Kasumi-1 (cell line): ENCODE measurements around the gene FLYWCH2.

Experiments
- DNase-seq, 2 experiments: peaks; one replicate each; lab custom pipeline; 2025; lab: John Stamatoyannopoulos, UW

The FLYWCH2 gene, protein sequence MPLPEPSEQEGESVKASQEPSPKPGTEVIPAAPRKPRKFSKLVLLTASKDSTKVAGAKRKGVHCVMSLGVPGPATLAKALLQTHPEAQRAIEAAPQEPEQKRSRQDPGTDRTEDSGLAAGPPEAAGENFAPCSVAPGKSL

DNA sequence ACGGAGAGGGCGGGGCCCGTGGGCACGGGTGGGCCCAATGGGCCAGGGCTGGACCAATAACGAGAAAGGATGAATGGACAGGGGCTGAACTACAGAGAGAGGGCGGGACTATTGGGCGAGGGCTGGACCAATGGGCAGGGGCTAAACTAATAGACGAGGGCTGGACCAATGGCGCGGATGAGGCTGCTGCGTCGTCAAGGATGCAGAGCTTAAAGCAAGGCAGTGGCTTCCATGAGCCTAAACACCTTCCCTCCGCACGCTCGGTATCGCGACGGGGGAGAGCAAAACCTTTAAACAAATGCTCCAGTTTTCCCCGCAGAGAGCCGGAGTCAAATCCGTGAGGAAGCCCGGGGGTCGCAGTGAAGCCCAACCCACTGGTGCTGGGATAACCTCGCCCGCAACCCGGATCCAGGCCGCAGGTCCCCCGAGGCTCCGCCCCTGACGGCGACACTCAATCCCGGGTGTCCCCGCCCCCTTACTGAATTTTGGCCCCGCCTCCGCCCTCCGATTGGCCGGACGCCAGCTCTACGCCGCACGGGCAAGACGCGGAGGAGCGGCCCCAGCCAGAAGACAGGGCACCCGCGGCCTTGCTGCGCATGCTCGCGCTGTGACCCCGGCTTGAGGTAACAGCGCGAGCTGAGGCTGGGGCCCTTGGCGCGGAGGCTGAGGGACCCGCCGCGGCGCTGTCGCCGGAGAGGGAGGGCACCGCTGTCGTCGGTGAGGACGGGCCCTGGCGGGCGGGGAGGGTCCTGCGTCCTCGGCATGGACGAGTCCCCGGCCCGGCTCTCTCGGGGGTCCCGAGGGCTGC, at the start of gene FLYWCH2:
TSS of gene FLYWCH2 (plus strand) at position 566 of the 808 bp plus-strand sequence. CDS start 13,235 bp downstream, outside the sequence.
- DNase-seq: peak; percentile 84 to 88

DNA sequence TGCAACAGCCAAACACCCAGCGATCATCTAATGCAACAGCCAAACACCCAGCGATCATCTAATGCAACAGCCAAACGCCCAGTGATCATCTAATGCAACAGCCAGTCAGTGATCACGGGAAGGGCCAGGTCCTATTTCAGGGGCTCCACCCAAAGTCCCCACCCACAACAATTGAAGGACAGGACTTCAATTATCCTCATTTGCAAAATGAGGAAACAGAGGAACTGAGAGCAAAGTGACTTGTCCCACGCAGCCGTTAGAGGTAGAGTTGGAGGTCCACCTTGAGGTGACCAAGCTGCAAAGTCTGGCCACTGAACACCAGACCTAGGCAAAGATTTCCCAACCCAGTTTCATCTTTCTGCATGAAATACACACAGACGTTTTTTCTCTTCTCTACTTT, 49.2 kb upstream of the FLYWCH2 start:
- DNase-seq: no peak

DNA sequence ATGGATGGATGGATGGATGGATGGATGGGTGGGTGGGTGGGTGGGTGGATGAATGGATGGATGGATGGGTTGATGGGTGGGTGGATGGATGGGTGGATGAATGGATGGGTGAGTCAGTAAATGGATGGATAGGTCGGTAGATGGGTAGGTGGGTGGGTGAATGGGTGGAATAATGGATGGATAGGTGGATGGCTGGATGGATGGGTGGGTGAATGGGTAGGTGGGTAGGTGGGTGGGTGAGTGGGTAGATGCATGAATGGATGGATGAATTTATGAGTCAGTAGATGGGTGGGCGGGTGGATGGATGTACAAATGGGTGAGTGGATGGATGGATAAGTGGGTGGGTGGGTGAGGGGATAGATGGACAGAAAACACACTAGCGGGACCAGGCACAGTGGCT, 48.0 kb upstream of the FLYWCH2 start:
- DNase-seq: no peak

DNA sequence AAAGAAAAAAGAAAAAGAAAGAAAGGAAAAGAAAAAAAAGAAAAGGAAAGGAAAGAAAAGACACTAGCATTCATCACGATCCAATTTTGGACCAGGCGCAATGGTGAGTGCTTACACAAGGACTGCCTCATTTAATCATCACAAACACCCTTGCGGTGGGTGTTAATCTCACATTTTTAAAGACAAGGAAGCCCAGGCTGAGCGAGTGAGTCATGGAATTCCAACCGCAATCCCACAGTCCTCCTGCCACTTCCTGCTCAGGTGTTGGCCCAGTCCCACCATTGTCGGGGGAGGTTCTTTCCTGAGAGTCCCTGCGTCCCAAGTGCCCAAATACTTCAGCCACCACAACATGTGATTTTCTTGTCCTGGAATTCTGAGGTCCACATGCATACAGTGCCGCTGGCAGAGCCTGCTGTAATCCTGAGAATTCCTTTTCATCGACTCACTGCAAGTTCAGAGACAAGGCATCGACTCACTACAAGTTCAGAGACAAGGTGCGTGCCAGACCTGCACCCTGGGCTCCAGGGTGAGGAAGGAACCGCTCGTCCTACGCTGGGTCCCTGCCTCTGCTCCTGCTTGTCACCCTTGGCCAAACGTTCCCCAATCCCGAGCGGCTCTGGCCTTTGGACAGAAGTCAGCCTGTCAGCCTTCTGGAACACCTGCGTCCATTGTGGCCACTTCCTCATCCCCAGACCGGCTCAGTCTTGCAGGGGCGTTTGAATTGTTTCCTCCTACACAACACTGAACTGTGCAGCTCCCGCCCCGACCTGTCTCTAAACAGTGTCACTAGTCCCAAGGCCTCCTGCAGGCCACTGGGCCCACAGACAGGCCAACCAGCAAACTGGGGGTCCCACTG, 47.1 kb upstream of the FLYWCH2 start:
- DNase-seq: no peak

DNA sequence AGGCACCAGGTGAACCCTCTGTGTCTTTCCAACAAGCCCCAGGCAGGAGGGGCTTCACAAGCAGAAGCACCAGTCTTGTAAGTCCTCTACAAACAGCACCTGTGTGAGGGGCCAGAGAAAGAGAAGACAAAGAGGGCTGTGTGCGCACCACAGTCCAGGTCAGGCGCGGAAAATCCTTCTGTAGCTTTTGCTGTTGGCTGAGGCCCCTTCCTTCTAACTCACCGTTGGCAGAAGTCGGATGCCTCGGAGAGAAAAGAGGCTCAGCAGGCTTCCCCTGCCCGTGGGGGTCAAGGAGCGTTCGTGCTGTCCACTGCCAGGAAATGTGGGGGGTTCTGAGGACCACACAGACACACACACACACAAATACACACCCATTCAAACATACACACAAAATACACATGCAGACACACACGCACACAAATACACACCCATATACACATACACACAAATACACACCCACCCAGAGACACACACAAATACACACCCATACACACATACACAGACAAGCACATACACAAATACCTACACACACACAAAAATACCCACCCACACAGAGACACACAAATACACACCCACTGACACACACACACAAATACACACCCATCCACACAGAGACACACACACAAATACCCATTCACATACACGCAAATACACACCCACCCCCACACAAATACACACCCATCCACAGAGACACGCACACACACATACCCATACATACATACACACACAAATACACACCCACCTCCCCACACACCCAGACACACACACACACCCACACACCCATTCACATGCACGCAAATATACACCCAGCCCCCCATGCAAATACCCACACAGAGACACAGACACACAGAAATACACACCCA, 46.1 kb upstream of the FLYWCH2 start:
- no peak for DNase-seq

DNA sequence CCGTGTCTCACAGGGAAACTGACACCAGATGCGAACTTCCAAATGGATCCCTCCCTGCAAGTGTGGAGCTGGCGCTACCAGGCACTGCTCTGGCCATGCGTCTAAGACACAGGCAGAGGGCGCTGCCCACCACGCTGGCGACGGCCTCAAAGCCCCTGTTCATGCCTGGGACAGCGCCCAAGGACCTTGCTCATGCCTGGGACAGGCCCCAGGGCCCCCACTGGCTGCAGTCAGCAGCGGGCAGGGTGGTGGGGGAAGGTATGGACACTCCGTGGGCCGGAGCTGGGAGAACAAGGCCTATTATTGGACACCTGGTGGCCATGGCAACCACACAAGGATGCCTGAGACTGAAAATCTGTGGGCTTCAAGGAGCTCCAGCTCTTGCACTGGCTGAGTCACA, 44.1 kb upstream of the FLYWCH2 start:
- no peak for DNase-seq

DNA sequence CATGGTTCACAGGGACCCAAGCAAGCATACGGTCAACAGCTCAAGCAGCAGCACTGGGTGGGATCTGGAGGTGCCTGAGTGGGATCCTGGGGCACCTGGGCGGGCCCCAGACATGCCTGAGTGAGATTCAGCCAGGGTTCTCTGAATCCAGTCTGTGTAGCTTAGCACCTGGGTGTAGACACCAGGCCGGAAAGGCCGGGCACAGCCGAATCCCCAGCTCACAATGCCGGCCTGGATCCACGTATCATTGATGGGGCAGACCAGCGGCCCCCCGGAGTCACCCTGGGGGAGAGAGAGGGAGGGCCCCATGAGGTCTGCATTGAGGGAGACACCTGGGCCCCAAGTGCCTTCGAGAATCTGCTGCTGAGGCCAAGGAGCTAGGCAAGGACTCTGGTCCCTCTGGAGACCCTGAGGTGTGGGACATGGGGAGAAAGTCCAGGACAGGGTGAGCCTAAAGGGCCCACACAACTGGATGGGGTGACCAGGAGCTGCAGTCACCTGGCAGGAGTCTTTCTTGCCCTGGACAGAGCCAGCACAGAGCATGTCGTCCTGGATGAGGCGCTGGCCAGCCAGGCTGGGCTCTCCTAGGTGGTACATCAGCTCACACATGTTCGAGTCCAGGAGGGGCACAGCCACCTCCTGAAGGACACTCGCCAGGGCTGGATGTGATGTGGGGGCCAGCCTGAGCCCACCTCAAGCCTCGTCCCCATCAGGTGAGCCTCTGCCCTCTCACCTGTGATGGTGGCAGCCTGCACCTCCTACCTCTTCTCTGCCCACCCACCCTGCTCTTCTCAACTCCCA, 43.2 kb upstream of the FLYWCH2 start:
- no peak for DNase-seq

DNA sequence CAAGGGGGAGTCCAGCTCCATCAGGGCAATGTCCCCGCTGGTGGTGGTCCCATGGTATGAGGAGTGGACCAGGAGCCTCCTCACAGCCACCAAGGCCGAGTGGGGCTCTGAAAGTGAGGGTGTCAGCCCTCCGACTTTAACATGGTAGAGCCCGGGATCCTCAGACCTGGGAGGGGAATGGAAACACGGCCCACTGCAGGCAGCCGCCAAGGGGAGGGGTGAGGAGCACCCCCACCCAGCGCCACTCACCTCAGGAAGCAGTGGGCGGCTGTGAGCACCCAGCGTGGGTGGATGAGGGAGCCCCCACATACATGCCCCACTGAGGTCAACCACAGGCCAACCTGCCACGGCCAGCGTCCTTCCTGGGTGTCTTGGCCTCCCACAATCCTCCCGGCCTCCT, 42.1 kb upstream of the FLYWCH2 start:
- no peak for DNase-seq

DNA sequence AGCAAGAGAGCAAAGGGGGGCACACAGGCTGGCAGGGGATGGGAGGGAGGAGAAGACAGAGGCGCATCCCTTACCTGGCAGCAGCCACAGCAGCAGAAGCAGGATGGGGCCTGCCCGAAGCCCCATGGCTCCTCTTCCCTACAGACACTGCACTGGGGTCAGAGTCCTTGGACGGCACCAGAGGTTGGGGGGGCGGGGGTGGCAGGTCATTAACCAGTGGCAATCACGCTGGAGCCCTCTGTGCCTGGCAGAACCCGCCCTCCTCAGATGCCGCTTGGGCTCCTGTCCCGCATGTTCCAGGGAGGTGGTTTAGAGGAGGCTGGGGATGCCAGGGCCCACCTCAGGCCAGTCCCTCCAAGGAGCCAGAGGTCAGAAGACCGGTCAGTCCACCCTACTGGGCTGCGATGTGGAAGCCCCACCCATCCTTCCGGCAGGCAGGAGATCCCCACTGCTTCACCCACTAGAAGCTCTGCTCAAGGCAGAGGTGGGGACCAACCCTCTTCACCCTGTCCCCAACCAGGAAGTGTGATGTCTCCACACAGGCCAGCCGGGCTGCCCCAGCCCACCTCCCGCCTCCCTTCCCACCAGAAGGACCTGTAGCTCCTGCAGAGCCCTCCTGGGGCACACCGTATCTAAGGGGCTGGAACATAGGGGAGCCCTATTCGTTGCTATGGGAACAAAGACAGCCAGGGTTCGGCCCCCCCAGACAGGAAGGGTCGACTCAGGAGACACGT, 41.2 kb upstream of the FLYWCH2 start:
- no peak for DNase-seq

DNA sequence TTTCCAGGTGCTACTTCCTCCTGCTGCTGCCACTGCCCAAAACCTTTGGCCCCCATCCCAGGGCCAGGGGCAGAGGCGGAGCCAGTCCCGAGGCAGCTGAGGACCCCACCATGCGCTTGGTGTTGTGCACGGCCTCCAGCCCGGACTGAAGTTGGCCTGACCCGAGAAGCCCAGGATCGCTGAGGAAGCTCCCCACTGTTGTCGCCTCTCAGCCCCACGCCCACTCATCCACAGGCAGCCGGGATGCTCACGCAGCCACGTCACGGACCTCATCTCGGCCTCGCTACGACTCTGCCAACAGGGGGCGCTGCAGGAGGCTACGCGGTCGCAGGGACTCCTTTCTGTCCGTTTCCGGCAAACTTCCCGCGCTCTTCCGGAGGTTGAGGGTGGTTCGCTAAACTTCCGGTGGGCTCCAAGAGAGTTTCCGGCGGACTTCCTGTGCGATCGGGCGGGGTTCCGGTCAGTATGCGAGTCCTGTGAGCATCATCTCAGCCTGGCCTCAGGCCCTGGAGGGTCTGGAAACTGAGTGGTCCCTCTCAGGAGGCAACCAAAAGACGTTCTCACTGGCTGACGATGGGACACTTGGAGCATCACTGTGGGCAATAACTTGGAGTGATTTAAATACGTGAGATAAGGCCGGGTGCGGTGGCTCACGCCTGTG, 40.5 kb upstream of the FLYWCH2 start:
- no peak for DNase-seq

DNA sequence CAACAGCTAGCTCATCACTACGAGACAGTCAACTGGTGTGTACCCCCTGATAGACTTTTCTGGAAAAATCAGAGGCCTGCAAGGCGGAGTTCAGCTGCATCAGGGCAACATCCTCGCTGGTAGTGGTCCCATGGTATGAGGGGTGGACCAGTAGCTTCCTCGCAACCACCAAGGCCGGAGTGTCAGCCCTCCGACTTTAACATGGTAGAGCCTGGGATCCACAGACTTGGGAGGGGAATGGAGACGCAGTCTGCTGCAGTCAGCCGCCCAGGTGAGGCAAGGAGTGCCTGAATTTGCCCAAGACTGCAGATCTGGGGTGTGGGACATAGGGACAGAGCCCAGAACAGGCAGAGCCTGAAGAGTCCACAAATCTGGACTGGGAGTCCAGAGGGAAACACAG, 39.5 kb upstream of the FLYWCH2 start:
- no peak for DNase-seq

DNA sequence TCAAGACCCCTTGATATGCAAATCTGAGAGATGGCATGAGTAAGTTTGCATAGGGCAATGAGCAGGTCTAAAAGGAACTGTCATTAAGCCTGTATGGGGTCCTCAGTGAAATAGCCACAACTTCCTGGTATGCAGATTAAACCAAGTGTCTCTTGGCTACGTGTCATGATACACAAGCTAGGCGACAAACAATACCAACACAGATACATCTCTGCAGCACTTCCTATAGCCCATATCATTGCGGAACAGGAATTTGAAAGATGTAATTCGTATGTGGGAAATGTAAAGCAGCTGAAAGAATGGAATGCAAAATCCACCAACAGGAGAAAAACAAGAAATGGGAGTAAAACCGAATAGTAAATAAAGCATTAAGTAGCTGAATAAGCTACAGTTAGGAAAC, 37.9 kb upstream of the FLYWCH2 start:
- DNase-seq: no peak

DNA sequence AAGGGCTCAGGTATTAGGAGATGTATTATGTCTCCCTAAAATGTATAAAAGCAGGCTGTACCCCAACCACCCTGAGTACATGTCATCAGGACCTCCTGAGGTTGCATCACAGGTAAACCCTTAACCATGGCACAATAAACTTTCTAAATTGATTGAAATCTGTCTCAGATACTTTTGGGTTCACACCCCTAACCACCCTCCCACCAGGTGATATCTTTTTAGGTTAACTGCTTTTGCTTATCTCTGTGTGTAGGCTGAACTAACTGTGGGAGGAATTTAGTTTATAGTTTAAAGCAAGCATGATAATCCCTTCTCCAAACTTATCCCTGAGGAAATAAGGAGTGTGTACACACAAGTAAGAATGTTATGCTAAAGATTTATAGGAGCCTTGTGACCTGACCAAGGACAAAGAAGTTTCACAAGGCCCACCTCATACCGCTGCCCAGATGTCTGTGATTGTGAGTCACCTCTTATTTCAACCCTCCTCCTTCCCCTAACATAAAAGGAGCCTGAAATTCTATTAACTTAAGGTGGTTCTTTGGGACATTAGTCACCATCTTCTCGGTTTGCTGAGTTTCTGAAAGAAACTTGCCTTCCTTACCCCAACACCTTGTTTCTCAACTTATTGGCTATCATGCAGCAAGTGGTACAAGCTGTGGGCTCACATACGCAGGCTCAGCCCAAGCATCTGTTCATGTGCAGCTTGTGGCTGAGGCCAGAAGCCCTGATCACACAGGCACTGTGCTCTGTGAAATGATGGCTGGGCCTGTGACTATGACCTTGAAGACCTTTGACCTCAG, 36.3 kb upstream of the FLYWCH2 start:
- DNase-seq: no peak

DNA sequence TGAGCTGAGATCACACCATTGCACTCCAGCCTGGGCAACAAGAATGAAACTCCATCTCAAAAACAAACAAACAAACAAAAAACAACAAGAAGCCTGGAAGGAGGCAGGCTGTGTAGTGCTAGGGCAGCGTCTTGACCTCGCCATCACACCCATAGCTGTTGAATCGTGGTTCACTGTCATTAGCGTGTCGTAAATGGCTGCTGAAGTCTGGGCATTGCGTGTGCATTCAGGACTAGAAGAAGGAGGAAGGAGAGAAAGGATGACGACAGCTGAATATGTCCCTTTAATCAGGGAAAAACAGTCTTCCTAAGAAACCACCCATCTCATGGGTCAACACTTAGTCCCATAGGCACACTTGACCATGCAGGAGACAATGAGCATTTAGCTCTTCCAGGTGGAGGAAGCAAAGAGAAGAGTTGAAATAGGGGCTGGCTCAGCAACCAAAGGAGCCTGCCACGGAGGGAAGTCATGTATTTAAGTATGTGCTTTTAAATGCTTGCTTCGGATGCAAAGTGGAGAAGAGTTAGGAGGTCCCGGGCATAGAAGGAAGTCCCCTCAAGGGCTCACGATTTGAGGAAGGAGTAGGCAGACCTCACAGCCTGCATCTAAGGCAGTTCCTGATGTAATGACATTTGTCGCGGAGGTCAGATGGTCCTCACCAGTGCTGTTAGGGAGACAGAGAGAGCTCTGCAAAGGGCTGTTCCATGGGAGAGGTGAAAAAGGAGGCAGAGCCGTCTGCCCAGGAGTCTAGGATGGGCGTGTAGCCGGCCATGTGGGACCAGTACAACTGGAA, 33.9 kb upstream of the FLYWCH2 start:
- DNase-seq: no peak

DNA sequence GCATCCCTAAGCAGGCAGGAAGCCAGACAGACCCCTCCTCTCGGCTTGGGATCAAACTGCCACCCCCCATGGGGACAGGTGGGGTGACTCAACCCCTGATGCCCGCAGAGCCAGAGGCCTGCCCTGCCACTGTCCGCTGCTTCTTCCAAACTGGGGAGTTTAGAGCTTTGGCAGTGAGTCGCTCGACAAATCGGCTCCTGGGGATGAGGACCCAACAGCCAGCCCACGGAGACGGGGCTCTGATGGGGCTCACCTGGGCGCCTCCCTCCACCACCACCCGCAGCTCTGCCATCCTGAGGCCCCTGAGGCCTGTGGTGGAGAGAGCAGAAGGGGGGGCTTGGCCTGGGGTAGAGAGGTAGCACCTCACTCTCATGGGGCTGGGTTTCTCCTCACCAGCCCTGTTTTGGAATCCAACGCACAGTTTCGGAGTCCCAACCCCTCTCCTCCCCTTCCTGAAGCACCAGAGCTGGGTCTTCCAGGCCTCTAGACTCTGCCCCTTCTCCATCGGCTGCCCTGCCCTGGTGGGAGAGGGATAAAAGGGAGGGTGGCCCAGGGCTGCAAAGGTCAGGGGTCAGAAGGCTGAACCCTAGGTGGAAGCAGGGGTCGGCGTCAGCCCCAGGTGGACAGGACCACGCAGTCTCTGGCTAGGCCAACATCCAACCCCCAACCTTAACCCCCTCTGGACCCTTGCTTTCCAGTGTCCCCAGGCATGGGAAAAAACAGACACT, 30.8 kb upstream of the FLYWCH2 start:
- DNase-seq: no peak

DNA sequence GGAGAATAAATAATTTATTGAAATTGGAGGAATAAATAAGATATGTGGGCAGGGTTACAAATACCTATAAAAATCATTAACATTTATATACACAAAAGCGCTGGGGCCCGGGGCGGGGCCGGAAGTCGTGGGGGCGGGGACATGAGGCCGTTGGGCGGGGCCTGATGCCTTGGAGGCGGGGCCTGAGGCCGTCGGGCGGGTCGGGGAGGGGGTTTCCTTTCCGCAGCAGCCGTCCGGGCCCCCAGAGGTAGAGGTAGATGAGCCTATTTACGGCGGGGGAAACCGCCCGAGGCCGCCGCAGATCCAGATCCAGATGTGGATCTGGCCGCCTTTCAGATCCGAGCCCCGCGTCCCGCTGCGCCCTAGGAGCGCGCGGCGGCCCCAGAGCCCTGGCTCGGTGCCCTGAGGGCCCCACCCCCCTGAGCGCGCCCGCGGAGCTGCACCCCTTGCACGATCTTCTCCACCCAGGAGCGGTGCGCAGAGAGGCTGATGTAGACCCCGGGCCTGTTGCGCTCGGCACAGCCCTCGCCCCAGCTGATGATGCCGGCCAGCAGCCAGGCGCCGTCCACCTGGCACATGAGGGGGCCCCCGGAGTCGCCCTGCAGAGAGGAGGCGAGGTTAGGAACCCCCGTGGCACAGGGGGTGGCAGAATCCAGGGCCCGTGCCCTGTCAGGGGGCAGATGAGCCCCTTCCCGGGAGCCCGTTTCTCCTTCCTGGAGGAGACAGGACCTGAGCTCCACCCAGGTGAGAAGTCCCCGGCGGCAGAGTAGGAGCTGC, 30.1 kb upstream of the FLYWCH2 start:
- no peak for DNase-seq
